PC-9 (cell line): Measurements from ENCODE around the gene TSBP1.

Source experiments
- CTCF ChIP-seq: fragments of 200-600 bp; sonication (generic); conservative IDR thresholded peaks from 2 replicates; pipeline ENCODE4 v1.6.1; 2017; ENCODE audit warnings: mixed run types, antibody characterized with exemption, mild to moderate bottlenecking, moderate library complexity
- EZH2 ChIP-seq: fragments of 200-600 bp; sonication (generic); IDR thresholded peaks from 2 replicates; pipeline ENCODE4 v1.8.0; 2017; ENCODE audit warnings: antibody characterized with exemption, low read depth

GRCh38 chr6:32379545-32379944 lies 7.8 kb upstream of the TSBP1 start:
- TF ChIP-seq CTCF (no peak), EZH2 (no peak)
